Body of pancreas (tissue), 4 donors: ENCODE results near the gene TNRC18.

ENCODE experiments used
- POLR2A ChIP-seq, 3 donors: fragments of 450-650 bp; IDR thresholded peaks; one replicate each; pipeline ENCODE4 v1.6.1; 2016; ENCODE audit warnings: antibody characterized with exemption in 3 of 3, mild to moderate bottlenecking in 2 of 3
- TF ChIP-seq, protein P1 (sequence below), 7 experiments: fragments of 450-650 bp in 4 of 7; fragments of 200-600 bp in 3 of 7; sonication (generic) in 3 of 7; IDR thresholded peaks; one replicate each; pipeline ENCODE4 v1.5.1; 2016 to 2019; ENCODE audit warnings: antibody characterized with exemption in 7 of 7

- TF ChIP-seq, protein P1, sequence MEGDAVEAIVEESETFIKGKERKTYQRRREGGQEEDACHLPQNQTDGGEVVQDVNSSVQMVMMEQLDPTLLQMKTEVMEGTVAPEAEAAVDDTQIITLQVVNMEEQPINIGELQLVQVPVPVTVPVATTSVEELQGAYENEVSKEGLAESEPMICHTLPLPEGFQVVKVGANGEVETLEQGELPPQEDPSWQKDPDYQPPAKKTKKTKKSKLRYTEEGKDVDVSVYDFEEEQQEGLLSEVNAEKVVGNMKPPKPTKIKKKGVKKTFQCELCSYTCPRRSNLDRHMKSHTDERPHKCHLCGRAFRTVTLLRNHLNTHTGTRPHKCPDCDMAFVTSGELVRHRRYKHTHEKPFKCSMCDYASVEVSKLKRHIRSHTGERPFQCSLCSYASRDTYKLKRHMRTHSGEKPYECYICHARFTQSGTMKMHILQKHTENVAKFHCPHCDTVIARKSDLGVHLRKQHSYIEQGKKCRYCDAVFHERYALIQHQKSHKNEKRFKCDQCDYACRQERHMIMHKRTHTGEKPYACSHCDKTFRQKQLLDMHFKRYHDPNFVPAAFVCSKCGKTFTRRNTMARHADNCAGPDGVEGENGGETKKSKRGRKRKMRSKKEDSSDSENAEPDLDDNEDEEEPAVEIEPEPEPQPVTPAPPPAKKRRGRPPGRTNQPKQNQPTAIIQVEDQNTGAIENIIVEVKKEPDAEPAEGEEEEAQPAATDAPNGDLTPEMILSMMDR (IDR thresholded peaks at IDR 0.05), result no peak
- no peak for TF ChIP-seq POLR2A (IDR thresholded peaks at IDR 0.05)
These were observed 24.9 kb upstream of the TNRC18 start for GRCh38 chr7:5448378-5449037.
